Testis (tissue), 2 donors: ENCODE measurements around the gene ZNF37A.

Experiments
- CTCF ChIP-seq, 3 experiments: fragments of 450-650 bp in 2 of 3; fragments of 200-600 bp in 1 of 3; sonication (generic) in 1 of 3; IDR thresholded peaks; one replicate each; pipeline ENCODE4 v1.5.1; 2016 to 2019; ENCODE audit warnings: antibody characterized with exemption in 3 of 3, mild to moderate bottlenecking in 2 of 3, moderate library complexity in 1 of 3
- POLR2A ChIP-seq: fragments of 450-650 bp; IDR thresholded peaks from one replicate; pipeline ENCODE4 v1.6.1; 2017; ENCODE audit warnings: antibody characterized with exemption, mild to moderate bottlenecking, moderate library complexity

- TF ChIP-seq CTCF (IDR thresholded peaks at IDR 0.05) (no peak), POLR2A (no peak)
Observed at GRCh38 chr10:38174336-38174735, 80.2 kb downstream of the ZNF37A start.
